Caco-2 (cell line): Measurements from ENCODE around the gene NUTM2G. TPM values are rescaled to one million over a fixed set of nuclear protein-coding genes. Genes with fewer than 3 reads are reported as not detected.
A peak's percentile ranks its signal among the peaks of the same experiment; 100 is the strongest.
"Not testable (repeated sequence)": the region's sequence is repeated elsewhere in the genome, so short reads cannot be mapped to it uniquely, and the experiment has no call there.

Source experiments
- BruUV-seq: library from RNA; stranded (reverse); fragments of 400-500 nt; replicated peaks from 2 replicates; lab custom pipeline; 2021; lab: Mats Ljungman, UMichigan
- CTCF ChIA-PET: fragments of 300-600 bp; sonication (Branson Sonifier 250); formaldehyde crosslinking; loops from one replicate; lab custom pipeline; 2022; ENCODE audit warnings: antibody characterized with exemption; lab: Charles Lee
- POLR2A ChIA-PET: fragments of 300-600 bp; sonication (Branson Sonifier 250); formaldehyde crosslinking; loops from one replicate; lab custom pipeline; 2022; ENCODE audit warnings: antibody characterized with exemption; lab: Charles Lee
- DNase-seq, 2 experiments: peaks; one replicate each; pipeline versions ENCODE4 v3.0.0 to v3.0.0-alpha.2; 2020 to 2022
- H3K27me3 ChIP-seq: replicated peaks from 2 replicates; pipeline ENCODE4 v1.6.0; 2011; ENCODE audit warnings: low read length; ENCODE audit not compliant: control insufficient read depth, insufficient read depth
- H3K36me3 ChIP-seq: 2 replicates; pipeline ENCODE4 v1.5.1; 2011; ENCODE audit warnings: low read length; ENCODE audit not compliant: control insufficient read depth, insufficient read depth
- H3K4me1 ChIP-seq: fragments of 250-450 bp; sonication (Bioruptor Pico); 2 replicates; pipeline ENCODE4 v1.5.1; 2020; ENCODE audit warnings: mild to moderate bottlenecking
- H3K4me3 ChIP-seq: 2 replicates; pipeline ENCODE4 v1.5.1; 2011; ENCODE audit warnings: low read depth, mild to moderate bottlenecking, control low read depth, low read length
- H3K9me3 ChIP-seq: fragments of 250-450 bp; sonication (Bioruptor Pico); 2 replicates; pipeline ENCODE4 v1.5.1; 2020; ENCODE audit warnings: mild to moderate bottlenecking, moderate library complexity
- H3K27ac Mint-ChIP-seq: one replicate; pipeline ENCODE4 v1.8.0; 2022; ENCODE audit warnings: mixed read lengths; ENCODE audit not compliant: unreplicated experiment
- H3K27me3 Mint-ChIP-seq: one replicate; pipeline ENCODE4 v1.8.0; 2022; ENCODE audit warnings: mixed read lengths; ENCODE audit not compliant: insufficient read depth, unreplicated experiment
- H3K36me3 Mint-ChIP-seq: one replicate; pipeline ENCODE4 v1.8.0; 2022; ENCODE audit warnings: mild to moderate bottlenecking, mixed read lengths; ENCODE audit not compliant: insufficient read depth, unreplicated experiment
- H3K4me1 Mint-ChIP-seq: one replicate; pipeline ENCODE4 v1.8.0; 2022; ENCODE audit warnings: low read depth, mixed read lengths; ENCODE audit not compliant: unreplicated experiment
- H3K4me3 Mint-ChIP-seq: one replicate; pipeline ENCODE4 v1.8.0; 2022; ENCODE audit warnings: mild to moderate bottlenecking, moderate library complexity, mixed read lengths; ENCODE audit not compliant: unreplicated experiment
- H3K9me3 Mint-ChIP-seq: one replicate; pipeline ENCODE4 v1.8.0; 2022; ENCODE audit warnings: mixed read lengths; ENCODE audit not compliant: unreplicated experiment
- intact Hi-C: fragments of 100-400 bp; cut with micrococcal nuclease; formaldehyde crosslinking; loops from one replicate; pipeline ENCODE4 v1.10.0; 2022; ENCODE audit not compliant: unreplicated experiment
- total RNA-seq: library from RNA; stranded (reverse); gene quantifications from 2 replicates; pipeline ENCODE4 v1.2.3, GENCODE V29; 2022

Gene NUTM2G
- total RNA-seq, 1 experiment from 2014 or later, result not detected

DNA sequence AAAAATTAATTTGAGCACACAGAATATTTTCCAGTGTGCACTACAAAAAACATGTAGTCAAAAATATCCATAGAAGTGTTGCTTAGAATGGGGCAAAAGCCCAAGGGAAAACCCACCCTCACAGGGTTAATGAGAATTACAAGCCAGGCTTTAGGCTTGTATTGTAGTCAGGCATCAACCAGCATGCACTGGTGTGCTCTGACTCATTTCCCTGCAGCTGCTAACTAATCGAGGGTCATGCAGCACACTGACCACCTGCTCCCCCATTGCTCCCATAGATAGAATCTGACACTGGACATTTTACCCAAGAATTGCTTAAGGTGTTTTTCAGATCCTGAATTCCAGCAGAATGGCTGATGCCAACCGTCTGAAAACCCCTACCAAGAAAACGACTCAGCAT is 20.2 kb upstream of the NUTM2G start:
- intact Hi-C loops, H3K4me3 ChIP-seq, H3K9me3 Mint-ChIP-seq, BruUV-seq, H3K36me3 ChIP-seq, H3K9me3 ChIP-seq, DNase-seq, H3K27ac Mint-ChIP-seq, H3K27me3 ChIP-seq, H3K4me1 ChIP-seq, CTCF ChIA-PET, H3K4me3 Mint-ChIP-seq, POLR2A ChIA-PET, H3K27me3 Mint-ChIP-seq, H3K36me3 Mint-ChIP-seq, H3K4me1 Mint-ChIP-seq: not testable (repeated sequence)

DNA sequence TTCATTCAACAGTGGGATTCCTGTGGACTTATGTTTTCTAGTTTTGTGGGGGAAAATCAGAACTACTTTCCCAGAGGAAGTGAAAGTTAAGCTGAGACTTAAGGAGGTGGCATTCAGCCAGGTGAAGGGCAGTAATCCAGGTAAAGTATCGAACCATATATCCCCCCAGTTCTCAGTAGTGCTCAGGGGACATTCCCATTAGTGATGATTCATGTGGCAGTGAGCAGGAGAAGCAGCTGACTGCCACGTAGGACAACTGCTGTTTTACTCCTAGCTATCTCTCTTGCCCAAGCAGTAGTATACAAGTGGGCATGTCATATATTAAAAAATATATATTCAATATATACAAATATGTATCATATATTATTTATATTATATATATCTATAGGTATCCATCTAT is 13.1 kb upstream of the NUTM2G start:
- H3K4me3 Mint-ChIP-seq, H3K27ac Mint-ChIP-seq, H3K36me3 ChIP-seq, CTCF ChIA-PET, H3K9me3 Mint-ChIP-seq, H3K4me3 ChIP-seq, H3K9me3 ChIP-seq, H3K4me1 Mint-ChIP-seq, H3K36me3 Mint-ChIP-seq, POLR2A ChIA-PET, H3K27me3 Mint-ChIP-seq, DNase-seq, H3K4me1 ChIP-seq, BruUV-seq, H3K27me3 ChIP-seq, intact Hi-C loops: not testable (repeated sequence)

DNA sequence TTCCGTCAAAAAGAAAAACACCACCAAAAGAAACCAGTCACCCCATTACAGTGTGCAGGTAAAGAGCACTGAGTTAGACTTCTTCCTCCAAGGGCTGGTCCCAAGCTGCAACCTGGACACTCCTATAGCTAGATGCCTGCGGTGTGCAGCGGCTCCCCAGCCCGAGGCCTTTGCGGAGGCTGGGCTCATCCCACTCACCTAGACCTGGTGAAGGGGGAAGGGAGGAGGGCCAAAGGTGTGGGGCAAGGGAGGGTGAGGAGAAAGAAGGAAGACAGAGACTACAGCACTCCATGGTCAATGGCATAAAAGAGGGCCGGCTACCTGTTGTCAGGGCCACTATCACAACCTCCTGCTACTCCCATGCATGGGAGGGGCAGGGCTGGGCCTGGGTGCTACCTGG is 12.1 kb upstream of the NUTM2G start:
- BruUV-seq, H3K27me3 Mint-ChIP-seq, H3K4me3 ChIP-seq, DNase-seq, H3K4me1 Mint-ChIP-seq, H3K36me3 ChIP-seq, H3K4me3 Mint-ChIP-seq, H3K9me3 Mint-ChIP-seq, H3K27me3 ChIP-seq, H3K27ac Mint-ChIP-seq, CTCF ChIA-PET, H3K36me3 Mint-ChIP-seq, H3K9me3 ChIP-seq, POLR2A ChIA-PET, intact Hi-C loops, H3K4me1 ChIP-seq: not testable (repeated sequence)

DNA sequence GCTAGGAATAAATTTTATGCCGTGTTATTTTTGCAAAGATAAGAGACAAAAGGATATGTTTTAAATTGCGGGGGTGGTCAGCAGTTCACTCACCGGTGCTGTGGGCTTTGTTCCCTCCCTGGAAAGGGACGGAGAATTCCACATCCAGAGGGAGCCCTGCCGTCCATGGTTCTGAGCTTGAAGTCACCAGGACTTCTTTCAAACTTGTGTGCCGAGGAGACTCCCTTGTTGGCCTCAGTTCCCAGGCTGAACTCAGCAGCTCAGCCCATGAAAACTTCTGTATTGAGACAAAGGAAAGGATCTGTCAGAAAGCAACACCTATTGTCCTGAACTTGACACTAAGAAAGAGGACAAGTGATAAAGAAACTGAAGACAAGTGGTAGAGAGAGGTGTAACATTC is 10.1 kb upstream of the NUTM2G start:
- H3K27ac Mint-ChIP-seq, DNase-seq, H3K27me3 ChIP-seq, H3K27me3 Mint-ChIP-seq, intact Hi-C loops, H3K4me3 Mint-ChIP-seq, BruUV-seq, POLR2A ChIA-PET, H3K4me1 Mint-ChIP-seq, H3K4me1 ChIP-seq, CTCF ChIA-PET, H3K4me3 ChIP-seq, H3K9me3 ChIP-seq, H3K36me3 ChIP-seq, H3K9me3 Mint-ChIP-seq, H3K36me3 Mint-ChIP-seq: not testable (repeated sequence)

DNA sequence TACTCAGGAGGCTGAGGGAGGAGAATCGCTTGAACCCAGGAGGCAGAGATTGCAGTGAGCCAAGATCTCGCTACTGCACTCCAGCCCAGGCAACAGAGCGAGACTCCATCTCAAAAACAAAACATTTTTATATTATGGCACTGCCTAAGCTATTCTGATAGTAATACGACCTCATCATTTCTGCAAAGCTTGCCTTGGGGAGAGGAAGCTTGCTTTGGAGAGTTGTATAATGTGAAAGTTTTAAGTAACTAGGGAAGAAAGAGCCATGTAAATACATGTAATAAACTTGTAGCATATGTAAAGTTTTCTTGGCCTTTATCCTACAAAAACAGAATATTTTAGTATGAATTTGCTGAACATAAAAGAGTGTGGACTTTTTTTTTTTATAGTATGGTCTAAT is 7.8 kb upstream of the NUTM2G start:
- H3K27ac Mint-ChIP-seq, BruUV-seq, H3K9me3 Mint-ChIP-seq: not testable (repeated sequence)

DNA sequence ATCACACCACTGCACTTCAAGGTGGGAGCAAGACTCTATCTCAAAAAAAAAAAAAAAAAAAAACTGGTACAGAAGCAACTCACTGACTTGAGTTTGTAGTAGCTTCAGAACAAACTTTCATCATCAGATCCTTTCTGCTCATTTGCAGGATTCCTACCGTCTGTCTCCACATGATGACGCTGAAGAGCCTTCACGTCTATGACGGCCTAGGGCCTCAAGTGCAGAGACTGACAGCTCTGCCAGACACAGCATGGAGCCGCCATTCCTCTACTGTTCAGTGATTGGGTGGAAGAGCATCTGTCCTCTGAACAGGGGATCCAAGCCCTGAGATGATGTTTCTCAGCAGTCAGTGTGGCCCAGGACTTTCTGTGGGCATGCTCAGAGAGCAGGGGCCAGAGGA is 3.1 kb upstream of the NUTM2G start:
- H3K4me1 ChIP-seq, DNase-seq, POLR2A ChIA-PET, H3K9me3 Mint-ChIP-seq, H3K27me3 ChIP-seq, BruUV-seq, H3K27ac Mint-ChIP-seq, H3K4me3 ChIP-seq, H3K36me3 Mint-ChIP-seq, H3K27me3 Mint-ChIP-seq, H3K36me3 ChIP-seq, H3K4me3 Mint-ChIP-seq, CTCF ChIA-PET, intact Hi-C loops, H3K9me3 ChIP-seq, H3K4me1 Mint-ChIP-seq: not testable (repeated sequence)

More for the DNA sequence above, 7.8 kb upstream of the NUTM2G start:
- H3K4me1 ChIP-seq, H3K4me3 Mint-ChIP-seq, CTCF ChIA-PET, H3K27me3 ChIP-seq, H3K36me3 ChIP-seq, DNase-seq, H3K4me1 Mint-ChIP-seq, H3K4me3 ChIP-seq, H3K9me3 ChIP-seq, intact Hi-C loops, H3K36me3 Mint-ChIP-seq, H3K27me3 Mint-ChIP-seq, POLR2A ChIA-PET: not testable (repeated sequence)

DNA sequence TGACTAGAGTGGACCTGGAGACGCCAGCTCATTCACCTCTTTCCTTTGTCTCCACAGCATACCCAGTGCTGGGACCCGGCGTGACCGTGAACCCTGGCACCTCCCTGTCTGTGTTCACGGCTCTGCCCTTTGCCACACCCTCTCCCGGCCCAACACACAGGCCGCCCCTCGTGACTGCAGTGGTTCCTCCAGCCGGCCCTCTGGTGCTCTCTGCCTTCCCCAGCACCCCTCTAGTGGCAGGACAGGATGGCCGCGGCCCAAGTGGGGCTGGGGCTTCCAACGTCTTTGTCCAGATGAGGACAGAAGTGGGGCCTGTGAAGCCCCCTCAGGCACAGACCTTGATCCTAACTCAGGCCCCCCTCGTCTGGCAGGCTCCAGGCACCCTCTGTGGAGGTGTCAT is 3.0 kb downstream of the NUTM2G start:
- peaks cover 14% of the 10 kb centered on the region for H3K36me3 Mint-ChIP-seq
- H3K27ac Mint-ChIP-seq, CTCF ChIA-PET, H3K9me3 Mint-ChIP-seq, H3K36me3 ChIP-seq, H3K9me3 ChIP-seq, H3K27me3 ChIP-seq, intact Hi-C loops, H3K27me3 Mint-ChIP-seq, H3K4me3 ChIP-seq, BruUV-seq, H3K4me1 ChIP-seq, H3K4me1 Mint-ChIP-seq, H3K4me3 Mint-ChIP-seq: not testable (repeated sequence)
- DNase-seq, result peak in 1 of 2 experiments; percentile 16
- POLR2A ChIA-PET, result interaction anchor here (0.6 kb wide), 1 partner anchor 80 kb away, joined by 3 read pairs; no protein-coding TSS in a partner anchor
